A673 (cell line): ENCODE results near the gene GTF2H1. TPM values are rescaled to one million over a fixed set of nuclear protein-coding genes. Genes with fewer than 3 reads are reported as not detected.

Experiments used
- BruUV-seq: library from RNA; stranded (reverse); fragments of 400-500 nt; replicated peaks from 2 replicates; lab custom pipeline; 2021; lab: Mats Ljungman, UMichigan
- CTCF ChIA-PET: fragments of 300-600 bp; sonication (Branson Sonifier 250); formaldehyde crosslinking; loops from one replicate; lab custom pipeline; 2022; ENCODE audit warnings: antibody characterized with exemption; lab: Charles Lee
- POLR2A ChIA-PET: fragments of 300-600 bp; sonication (Branson Sonifier 250); formaldehyde crosslinking; loops from one replicate; lab custom pipeline; 2022; ENCODE audit warnings: antibody characterized with exemption; ENCODE audit not compliant: low non-redundant PET; lab: Charles Lee
- DNase-seq: peaks from one replicate; pipeline ENCODE4 v3.0.0-alpha.2; 2015; ENCODE audit warnings: low spot score
- H3K27ac ChIP-seq: fragments of 200-600 bp; sonication (generic); 2 replicates; pipeline ENCODE4 v1.5.1; 2016; ENCODE audit warnings: mixed run types, low read depth, mild to moderate bottlenecking, mixed read lengths, antibody characterized with exemption, low read length; ENCODE audit not compliant: poor library complexity, severe bottlenecking
- H3K27me3 ChIP-seq: fragments of 200-600 bp; sonication (generic); replicated peaks from 2 replicates; pipeline ENCODE4 v1.6.1; 2017; ENCODE audit warnings: mixed run types, low read depth, mild to moderate bottlenecking, mixed read lengths, antibody characterized with exemption, low read length; ENCODE audit not compliant: insufficient read depth, poor library complexity
- H3K36me3 ChIP-seq: fragments of 200-600 bp; sonication (generic); 2 replicates; pipeline ENCODE4 v1.6.1; 2016; ENCODE audit warnings: mixed run types, mild to moderate bottlenecking, mixed read lengths, antibody characterized with exemption, low read length; ENCODE audit not compliant: insufficient read depth, poor library complexity, severe bottlenecking
- H3K4me1 ChIP-seq: fragments of 200-600 bp; sonication (generic); 2 replicates; pipeline ENCODE4 v1.6.1; 2017; ENCODE audit warnings: mixed run types, mild to moderate bottlenecking, mixed read lengths, antibody characterized with exemption, low read length; ENCODE audit not compliant: insufficient read depth, poor library complexity, severe bottlenecking
- H3K4me3 ChIP-seq: fragments of 200-600 bp; sonication (generic); 2 replicates; pipeline ENCODE4 v1.5.1; 2016; ENCODE audit warnings: low read depth, mixed run types, mild to moderate bottlenecking, mixed read lengths, low read length; ENCODE audit not compliant: poor library complexity, severe bottlenecking
- H3K9me3 ChIP-seq: fragments of 200-600 bp; sonication (generic); 2 replicates; pipeline ENCODE4 v1.6.1; 2016; ENCODE audit warnings: mixed run types, low read depth, mild to moderate bottlenecking, mixed read lengths, antibody characterized with exemption, low read length; ENCODE audit not compliant: poor library complexity, severe bottlenecking
- EZH2 ChIP-seq: fragments of 200-600 bp; sonication (generic); IDR thresholded peaks from 2 replicates; pipeline ENCODE4 v1.6.1; 2017; ENCODE audit warnings: borderline replicate concordance, low read depth, mild to moderate bottlenecking, mixed read lengths, antibody characterized with exemption, low read length; ENCODE audit not compliant: poor library complexity, severe bottlenecking
- intact Hi-C: fragments of 100-400 bp; cut with micrococcal nuclease; formaldehyde crosslinking; loops from one replicate; pipeline ENCODE4 v1.10.0; 2022; ENCODE audit not compliant: unreplicated experiment
- total RNA-seq: library from RNA; stranded (reverse); gene quantifications from 2 replicates; pipeline ENCODE4 v1.2.3, GENCODE V29; 2021
- TF ChIP-seq, protein P1 (sequence below): fragments of 300-800, 200-600 bp; sonication (generic); conservative IDR thresholded peaks from 2 replicates; pipeline ENCODE4 v1.5.1; 2017; ENCODE audit warnings: low read depth, mild to moderate bottlenecking, antibody characterized with exemption, low read length, moderate library complexity, mixed read lengths

GTF2H1 gene
- total RNA-seq, 1 experiment from 2014 or later, result 56.2 TPM

DNA sequence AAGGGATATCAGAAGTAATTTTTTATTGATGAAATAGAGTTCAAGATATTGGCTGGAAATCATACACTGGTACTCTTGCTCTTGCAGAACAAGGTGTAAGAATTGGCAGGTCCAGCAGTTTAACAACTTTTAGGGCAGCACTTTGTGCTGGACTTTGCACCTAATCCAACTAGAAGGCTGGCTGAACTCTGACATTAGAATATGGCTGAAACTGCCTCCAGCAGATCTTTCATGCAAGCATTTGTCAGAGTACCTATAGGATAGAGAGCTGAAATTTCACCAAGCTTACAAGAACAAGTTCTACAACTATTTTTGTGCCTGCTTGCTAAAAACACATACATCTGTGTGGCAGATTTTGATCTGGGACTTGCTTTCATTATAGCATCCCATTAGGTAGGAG lies 17.6 kb upstream of the GTF2H1 start:
- POLR2A ChIA-PET, result no interaction called here
- Histone ChIP-seq H3K4me1 (no peaks in the 10 kb centered on the region), H3K9me3 (no peaks in the 10 kb centered on the region), H3K36me3 (peaks cover 12% of the 10 kb centered on the region), H3K27ac (no peak overlapping the region), H3K4me3 (no peak overlapping the region), H3K27me3 (no peaks in the 10 kb centered on the region)
- CTCF ChIA-PET, result no interaction called here
- BruUV-seq, result no TSS peak
- TF ChIP-seq EZH2, result no peak
- TF ChIP-seq, protein P1, sequence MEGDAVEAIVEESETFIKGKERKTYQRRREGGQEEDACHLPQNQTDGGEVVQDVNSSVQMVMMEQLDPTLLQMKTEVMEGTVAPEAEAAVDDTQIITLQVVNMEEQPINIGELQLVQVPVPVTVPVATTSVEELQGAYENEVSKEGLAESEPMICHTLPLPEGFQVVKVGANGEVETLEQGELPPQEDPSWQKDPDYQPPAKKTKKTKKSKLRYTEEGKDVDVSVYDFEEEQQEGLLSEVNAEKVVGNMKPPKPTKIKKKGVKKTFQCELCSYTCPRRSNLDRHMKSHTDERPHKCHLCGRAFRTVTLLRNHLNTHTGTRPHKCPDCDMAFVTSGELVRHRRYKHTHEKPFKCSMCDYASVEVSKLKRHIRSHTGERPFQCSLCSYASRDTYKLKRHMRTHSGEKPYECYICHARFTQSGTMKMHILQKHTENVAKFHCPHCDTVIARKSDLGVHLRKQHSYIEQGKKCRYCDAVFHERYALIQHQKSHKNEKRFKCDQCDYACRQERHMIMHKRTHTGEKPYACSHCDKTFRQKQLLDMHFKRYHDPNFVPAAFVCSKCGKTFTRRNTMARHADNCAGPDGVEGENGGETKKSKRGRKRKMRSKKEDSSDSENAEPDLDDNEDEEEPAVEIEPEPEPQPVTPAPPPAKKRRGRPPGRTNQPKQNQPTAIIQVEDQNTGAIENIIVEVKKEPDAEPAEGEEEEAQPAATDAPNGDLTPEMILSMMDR, result no peak
- DNase-seq, result no peak
- intact Hi-C loops, result no loop called here

DNA sequence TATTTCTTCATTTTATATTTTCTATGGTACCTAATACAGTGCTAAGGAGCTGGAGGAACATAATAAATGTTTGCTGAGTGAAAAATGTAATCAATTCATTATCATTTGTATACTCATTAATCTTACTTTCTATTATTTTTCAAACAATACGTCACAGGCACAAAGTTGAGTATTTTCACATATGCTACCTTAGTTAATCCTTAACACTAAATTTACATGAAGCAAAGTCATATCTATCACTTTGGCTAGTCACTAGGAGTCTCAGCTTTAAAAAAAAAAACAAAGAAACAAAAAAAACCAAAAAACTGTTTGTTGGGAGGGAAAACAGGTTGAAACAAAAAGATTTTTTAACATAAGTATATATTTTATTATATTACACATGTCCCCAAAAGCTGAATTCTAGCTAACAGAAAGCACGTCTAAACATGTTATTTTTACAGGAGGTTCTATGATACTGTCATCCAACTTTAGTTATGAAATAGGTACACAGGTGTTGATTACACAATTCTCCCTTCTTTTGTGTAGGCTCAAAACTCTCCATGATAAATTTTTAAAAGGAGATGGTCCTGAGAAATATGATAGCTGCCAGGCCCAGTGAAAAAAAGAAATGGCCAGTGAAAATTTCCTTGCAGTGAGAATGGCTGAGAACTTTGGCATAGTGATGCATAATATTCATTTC lies 14.8 kb upstream of the GTF2H1 start:
- TF ChIP-seq EZH2, result no peak
- TF ChIP-seq, protein P1, result no peak
- ChIA-PET POLR2A (no interaction called here), CTCF (no interaction called here)
- H3K27me3 ChIP-seq, result no peaks in the 10 kb centered on the region
- no peak overlapping the region for H3K27ac ChIP-seq
- BruUV-seq, result no TSS peak
- DNase-seq, result no peak
- intact Hi-C loops, result no loop called here
- no peak overlapping the region for H3K4me3 ChIP-seq
- H3K9me3 ChIP-seq, result no peaks in the 10 kb centered on the region
- H3K4me1 ChIP-seq, result no peaks in the 10 kb centered on the region
- H3K36me3 ChIP-seq, result peaks cover 20% of the 10 kb centered on the region

DNA sequence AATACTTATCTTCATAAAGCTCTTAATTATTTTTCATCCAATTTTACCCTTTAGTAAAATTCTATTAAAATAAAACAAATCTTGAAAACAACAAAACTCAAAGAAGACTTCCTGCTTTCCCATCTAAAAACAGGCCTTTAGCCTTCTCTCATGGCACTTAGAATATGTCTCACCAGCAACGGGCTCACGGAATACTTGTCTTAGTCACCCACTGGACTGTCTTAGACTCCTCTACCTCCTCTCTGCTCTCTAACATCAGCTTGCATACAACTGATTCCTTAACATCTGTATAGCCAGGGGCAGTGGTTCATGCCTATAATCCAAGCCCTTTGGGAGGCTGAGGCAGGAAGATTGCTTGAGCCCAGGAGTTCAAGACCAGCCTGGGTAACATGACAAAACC lies 14.1 kb upstream of the GTF2H1 start:
- ChIA-PET CTCF (no interaction called here), POLR2A (no interaction called here)
- TF ChIP-seq, protein P1, result no peak
- TF ChIP-seq EZH2, result no peak
- H3K4me3 ChIP-seq, result no peak overlapping the region
- no peaks in the 10 kb centered on the region for H3K9me3 ChIP-seq
- H3K36me3 ChIP-seq, result peaks cover 20% of the 10 kb centered on the region
- no peak overlapping the region for H3K27ac ChIP-seq
- no peak for DNase-seq
- BruUV-seq, result no TSS peak
- no peaks in the 10 kb centered on the region for H3K27me3 ChIP-seq
- H3K4me1 ChIP-seq, result no peaks in the 10 kb centered on the region
- intact Hi-C loops, result no loop called here
